ENCODE measurements around the gene EXOC4.

Gene EXOC4

DNA sequence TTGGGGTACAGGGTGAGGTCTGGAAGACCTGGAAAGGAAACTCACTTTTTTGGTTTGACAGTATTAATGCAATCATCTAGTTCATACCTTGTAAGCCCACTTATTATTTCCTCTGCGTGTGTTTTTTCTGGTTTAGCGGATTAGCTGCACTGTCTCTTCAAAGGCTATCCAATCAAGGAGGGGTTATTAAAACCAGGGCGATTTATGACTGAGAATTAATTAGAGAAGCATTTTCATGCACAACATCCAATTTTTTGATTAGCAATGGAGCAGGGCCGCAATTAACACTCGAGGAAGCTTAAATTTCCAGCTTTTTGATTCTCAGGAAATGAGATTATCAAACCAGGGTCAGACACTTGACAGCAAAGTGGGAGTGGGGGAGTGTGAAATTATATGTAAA is 248.9 kb downstream of the EXOC4 start:
- DNase-seq, result no peak

DNA sequence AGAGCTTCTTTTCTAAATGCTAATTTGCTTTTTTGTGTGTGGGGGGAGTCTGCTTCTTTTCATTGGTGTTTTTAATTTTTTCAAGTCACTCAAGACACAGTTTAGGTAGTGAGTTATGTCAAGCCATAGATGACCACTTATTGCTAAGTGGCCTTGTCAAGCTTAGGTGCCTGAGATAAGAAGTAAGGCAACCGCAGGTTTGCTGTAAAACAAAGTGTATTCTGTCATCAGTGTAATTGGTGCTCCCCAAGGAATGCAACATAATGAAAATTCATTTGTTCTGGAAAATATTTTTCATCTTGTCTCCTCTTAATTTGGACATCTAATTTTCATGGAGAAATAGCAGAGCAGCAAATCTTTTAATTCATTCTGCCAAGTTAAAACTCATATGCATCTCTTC is 249.6 kb downstream of the EXOC4 start:
- no peak for DNase-seq

DNA sequence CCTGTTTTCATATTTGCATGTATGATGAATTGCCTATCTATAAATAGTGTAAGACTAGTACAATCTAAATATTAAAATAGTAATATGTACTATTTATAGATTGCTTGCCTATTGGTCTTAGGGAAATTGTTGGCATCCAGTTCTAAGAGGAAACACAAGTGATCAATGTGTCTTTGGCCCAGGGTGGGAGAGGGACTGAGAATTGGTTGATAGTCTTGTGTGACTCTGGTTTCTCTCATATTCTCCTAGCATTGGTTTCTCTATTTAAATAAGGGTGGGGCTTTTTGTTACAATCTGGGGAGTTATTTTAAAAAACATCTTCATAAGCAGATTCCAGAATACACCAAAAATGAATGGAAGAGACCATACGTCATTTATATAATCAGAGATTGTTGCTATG is 250.1 kb downstream of the EXOC4 start:
- DNase-seq, result no peak

- no peak for DNase-seq
Measured at GRCh38 chr7:133504825-133505224, 251.9 kb downstream of the EXOC4 start.

DNA sequence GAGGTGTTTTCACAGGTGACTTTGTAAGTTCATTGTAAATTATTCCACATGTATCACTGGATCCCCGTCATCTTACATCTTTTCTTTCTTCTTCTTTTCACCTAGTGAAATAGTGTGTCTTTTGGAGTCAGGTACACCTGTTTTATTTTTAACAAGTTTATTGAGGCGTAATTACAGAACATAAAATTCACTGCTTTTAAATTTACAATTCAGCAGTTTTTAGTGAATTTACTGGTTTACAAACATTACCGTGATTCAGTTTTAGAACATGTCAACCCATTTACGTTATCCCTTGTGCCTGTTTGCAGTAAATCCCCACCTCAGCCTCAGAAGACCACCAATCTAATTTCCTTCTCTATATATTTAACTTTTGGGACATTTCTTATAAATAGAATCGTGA is 256.9 kb downstream of the EXOC4 start:
- no peak for DNase-seq

DNA sequence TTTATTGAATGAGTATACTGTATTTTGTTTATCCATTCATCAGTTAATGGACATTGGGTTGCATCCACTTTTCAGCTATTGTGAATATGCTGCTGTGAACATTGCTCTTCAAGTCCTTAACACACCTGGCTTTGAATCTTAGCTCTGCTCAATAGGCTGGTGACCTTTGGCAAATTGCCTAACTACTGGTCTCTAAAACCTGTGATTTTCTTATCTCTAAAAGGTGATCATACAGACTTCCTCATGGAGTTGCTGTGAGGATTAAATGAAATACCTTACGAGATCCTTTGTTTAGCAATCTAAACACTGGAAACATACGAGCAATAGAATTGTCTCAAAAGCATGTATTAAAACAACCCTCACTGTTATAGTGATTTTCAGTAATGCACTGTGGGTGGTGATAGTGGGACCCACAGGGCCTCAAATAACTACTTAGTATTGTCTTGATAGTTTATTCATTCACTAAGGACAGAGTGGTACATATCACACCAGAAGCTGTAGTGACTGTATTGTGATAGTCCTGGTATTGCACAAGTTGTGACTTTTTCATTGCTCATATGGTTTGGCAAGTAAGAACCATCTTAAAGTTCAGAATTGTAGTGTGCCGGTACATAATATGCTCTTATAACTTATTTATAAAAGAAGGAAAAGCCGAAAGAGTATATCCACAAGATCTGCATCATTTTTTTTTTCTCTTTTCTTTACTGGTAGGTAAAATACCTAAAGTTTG is 257.6 kb downstream of the EXOC4 start:
- DNase-seq, result no peak

GRCh38 chr7:133511252-133511651 is 258.4 kb downstream of the EXOC4 start:
- DNase-seq, result no peak

- DNase-seq, result no peak
Measured at GRCh38 chr7:133511708-133512107, 258.8 kb downstream of the EXOC4 start.

DNA sequence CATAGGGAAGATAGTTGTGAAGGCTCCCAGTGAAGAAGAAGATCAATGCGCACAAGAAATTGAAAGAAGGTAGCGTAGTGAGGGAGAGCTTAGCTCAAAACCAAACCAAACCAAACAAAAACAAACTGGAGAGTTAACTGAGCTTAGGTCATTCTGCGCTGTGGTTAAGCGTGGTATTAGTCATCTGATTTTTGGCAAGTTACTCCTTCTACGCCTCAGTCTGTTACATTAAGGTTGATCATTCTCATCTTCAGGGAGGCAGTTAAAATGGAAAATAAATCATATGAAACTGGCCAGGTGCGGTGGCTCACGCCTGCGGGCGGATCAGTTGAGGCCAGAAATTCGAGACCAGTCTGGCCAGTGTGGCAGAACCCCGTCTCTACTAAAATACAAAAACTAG is 259.7 kb downstream of the EXOC4 start:
- DNase-seq, result no peak

GRCh38 chr7:133513608-133514007 is 260.7 kb downstream of the EXOC4 start:
- no peak for DNase-seq

GRCh38 chr7:133514551-133514950 is 261.7 kb downstream of the EXOC4 start:
- DNase-seq, result no peak

DNA sequence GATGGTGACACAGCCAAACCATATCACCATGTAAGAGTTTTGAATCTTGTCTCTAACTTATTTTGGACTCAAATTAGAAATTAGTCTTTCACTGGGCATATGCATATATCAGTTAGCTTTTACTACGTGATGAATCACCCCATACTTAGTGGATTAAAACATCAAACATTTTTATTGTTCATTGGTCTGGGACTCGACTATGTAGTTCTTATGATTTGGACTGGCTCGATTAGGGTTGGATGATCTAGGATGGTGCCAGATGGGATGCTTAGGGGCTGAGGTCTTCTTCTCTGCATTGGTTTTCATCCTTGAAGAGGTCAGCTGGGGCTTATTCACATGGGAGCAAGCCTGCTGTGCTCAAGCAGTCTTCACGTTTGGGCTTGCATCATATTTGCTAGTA is 264.9 kb downstream of the EXOC4 start:
- DNase-seq, result no peak

GRCh38 chr7:133518718-133519117 is 265.8 kb downstream of the EXOC4 start:
- no peak for DNase-seq

DNA sequence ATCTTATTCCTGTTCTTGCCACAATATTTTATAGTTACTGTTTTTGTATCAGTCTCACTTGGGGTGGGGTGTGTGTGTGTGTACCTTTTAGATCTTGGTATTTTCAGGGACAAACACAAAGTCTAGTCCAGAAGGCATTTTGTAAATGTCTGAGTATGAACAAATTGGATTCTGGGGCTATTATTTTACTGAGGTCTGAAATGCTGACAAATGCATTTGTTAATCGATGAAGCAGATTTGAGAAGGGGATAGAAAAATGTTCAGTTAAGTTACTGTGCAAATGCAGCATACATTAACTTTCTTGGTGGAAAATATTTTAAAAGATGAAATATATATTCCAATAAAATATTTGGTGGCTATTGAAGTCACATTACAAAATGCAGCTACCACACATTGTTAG is 267.4 kb downstream of the EXOC4 start:
- DNase-seq, result no peak

- DNase-seq, result no peak
Measured at GRCh38 chr7:133522501-133522900, 269.6 kb downstream of the EXOC4 start.

DNA sequence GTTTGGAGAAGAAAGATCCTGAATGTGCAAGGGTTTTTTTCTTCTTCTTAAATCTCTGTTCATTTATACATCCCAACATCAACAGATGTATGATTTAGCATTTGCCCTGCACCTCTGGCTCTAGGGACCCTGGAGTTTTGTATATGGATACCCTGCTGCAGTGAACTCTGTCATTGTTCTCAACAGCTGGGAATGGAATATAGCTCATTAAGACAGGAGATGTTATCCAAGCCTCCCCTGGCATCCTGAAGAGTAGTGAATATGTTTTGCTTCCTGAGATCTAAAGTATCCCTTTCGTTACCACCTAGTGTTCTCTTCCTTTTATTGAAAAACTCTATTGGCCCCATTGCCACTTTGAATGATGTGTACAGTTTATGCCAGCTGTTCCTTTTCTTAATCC is 275.9 kb downstream of the EXOC4 start:
- no peak for DNase-seq

- DNase-seq, result no peak
Measured at GRCh38 chr7:133529861-133530260, 277.0 kb downstream of the EXOC4 start.

GRCh38 chr7:133530682-133531081 is 277.8 kb downstream of the EXOC4 start:
- DNase-seq, result no peak

DNA sequence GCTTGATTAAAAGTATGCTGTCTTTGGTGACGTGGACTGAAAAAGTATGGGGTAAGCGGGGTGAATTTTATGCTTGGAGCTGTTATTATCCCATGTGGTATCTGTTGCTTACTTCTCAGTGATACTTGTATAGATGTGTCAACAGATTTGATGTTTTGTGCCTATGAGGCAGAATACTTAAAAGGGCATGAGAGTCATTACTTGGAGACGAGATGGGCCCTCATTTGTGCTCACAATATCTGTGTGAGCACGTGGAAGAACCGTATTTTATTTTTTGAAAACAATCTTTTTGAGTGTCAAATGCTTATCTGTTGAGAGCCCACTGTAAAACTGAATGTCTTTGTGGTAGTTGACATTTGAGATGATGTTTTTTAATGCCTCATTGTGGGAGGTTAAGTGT is 281.9 kb downstream of the EXOC4 start:
- DNase-seq, result no peak

DNA sequence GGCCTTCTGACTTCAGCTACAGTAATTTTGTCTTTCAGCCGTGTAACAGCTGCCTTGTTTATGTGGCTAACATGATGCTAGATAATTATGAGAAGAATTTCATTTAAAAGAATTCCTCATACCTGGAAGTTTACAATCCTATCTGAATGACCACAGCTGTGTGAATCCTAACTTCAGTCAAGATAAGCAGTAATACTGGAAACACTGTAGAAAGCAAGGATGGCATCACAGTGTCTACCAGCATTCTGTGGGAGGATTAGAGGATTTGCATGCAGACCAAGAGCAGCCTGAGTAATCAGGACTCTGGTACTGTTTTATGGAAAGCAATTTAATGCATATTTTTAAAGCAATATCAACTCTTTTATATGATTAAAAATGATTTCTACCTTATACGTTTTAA is 282.4 kb downstream of the EXOC4 start:
- no peak for DNase-seq

GRCh38 chr7:133536450-133536849 is 283.6 kb downstream of the EXOC4 start:
- no peak for DNase-seq

DNA sequence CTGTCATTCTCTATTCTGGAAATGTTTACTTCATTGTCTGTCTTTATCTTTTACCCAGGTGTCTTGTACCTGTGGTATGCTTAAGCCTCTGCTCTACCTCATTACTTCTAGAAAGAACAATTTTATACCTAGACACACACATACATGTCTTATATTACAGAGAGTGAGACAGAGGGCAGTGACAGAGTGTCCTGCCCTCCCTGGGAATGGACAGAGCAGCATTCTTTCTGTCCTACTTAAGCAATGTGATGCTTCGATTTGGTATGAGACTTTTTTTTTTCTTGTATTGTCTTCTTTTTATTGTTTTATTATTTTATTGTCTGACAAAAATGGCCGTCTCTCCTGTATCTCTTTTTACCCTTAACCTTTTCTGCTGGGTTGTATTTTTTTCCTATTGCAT is 286.1 kb downstream of the EXOC4 start:
- DNase-seq, result no peak

GRCh38 chr7:133540096-133540860 is 287.4 kb downstream of the EXOC4 start:
- no peak for DNase-seq

DNA sequence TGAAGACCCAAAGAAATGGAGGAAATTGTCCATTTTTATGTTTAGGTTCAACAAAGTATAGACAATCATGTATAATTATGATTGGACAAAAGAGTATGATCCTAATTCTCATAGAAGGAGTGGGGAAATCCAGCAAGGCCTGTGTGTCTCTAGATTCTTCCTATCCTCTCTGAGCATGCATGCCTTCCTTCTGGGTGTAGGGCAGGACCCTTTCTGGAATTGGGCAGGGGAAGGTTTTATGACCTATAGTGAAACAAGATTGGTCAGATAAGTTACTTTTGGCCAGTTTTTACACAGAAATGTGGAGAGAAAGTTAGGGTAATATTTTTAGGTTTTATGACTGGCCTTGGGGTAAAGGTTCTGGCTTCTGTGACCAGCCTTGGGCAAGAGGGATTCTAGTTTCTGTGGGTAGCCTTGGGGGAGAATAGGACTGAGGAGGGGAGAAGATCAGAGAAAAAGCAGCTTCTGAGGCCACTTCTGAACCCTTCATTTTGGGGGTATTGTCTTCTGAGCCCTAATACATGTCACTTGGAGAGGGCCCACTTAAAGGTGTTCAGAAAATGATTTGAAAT is 289.4 kb downstream of the EXOC4 start:
- DNase-seq, result no peak

Measured in activated effector memory CD4-positive, alpha-beta T cell treated with Interleukin-2 at 50 U/mL for 16 hours (primary cell).